Caco-2 (cell line): ENCODE measurements around the gene PPP1R37. TPM values are rescaled to one million over a fixed set of nuclear protein-coding genes. Genes with fewer than 3 reads are reported as not detected.

ENCODE experiments used
- BruUV-seq: library from RNA; stranded (reverse); fragments of 400-500 nt; replicated peaks from 2 replicates; lab custom pipeline; 2021; lab: Mats Ljungman, UMichigan
- CTCF ChIA-PET: fragments of 300-600 bp; sonication (Branson Sonifier 250); formaldehyde crosslinking; loops from one replicate; lab custom pipeline; 2022; ENCODE audit warnings: antibody characterized with exemption; lab: Charles Lee
- POLR2A ChIA-PET: fragments of 300-600 bp; sonication (Branson Sonifier 250); formaldehyde crosslinking; loops from one replicate; lab custom pipeline; 2022; ENCODE audit warnings: antibody characterized with exemption; lab: Charles Lee
- DNase-seq, 2 experiments: peaks; one replicate each; pipeline versions ENCODE4 v3.0.0 to v3.0.0-alpha.2; 2020 to 2022
- H3K27me3 ChIP-seq: replicated peaks from 2 replicates; pipeline ENCODE4 v1.6.0; 2011; ENCODE audit warnings: low read length; ENCODE audit not compliant: control insufficient read depth, insufficient read depth
- H3K36me3 ChIP-seq: 2 replicates; pipeline ENCODE4 v1.5.1; 2011; ENCODE audit warnings: low read length; ENCODE audit not compliant: control insufficient read depth, insufficient read depth
- H3K4me1 ChIP-seq: fragments of 250-450 bp; sonication (Bioruptor Pico); 2 replicates; pipeline ENCODE4 v1.5.1; 2020; ENCODE audit warnings: mild to moderate bottlenecking
- H3K4me3 ChIP-seq: 2 replicates; pipeline ENCODE4 v1.5.1; 2011; ENCODE audit warnings: low read depth, mild to moderate bottlenecking, control low read depth, low read length
- H3K9me3 ChIP-seq: fragments of 250-450 bp; sonication (Bioruptor Pico); 2 replicates; pipeline ENCODE4 v1.5.1; 2020; ENCODE audit warnings: mild to moderate bottlenecking, moderate library complexity
- H3K27ac Mint-ChIP-seq: one replicate; pipeline ENCODE4 v1.8.0; 2022; ENCODE audit warnings: mixed read lengths; ENCODE audit not compliant: unreplicated experiment
- H3K27me3 Mint-ChIP-seq: one replicate; pipeline ENCODE4 v1.8.0; 2022; ENCODE audit warnings: mixed read lengths; ENCODE audit not compliant: insufficient read depth, unreplicated experiment
- H3K36me3 Mint-ChIP-seq: one replicate; pipeline ENCODE4 v1.8.0; 2022; ENCODE audit warnings: mild to moderate bottlenecking, mixed read lengths; ENCODE audit not compliant: insufficient read depth, unreplicated experiment
- H3K4me1 Mint-ChIP-seq: one replicate; pipeline ENCODE4 v1.8.0; 2022; ENCODE audit warnings: low read depth, mixed read lengths; ENCODE audit not compliant: unreplicated experiment
- H3K4me3 Mint-ChIP-seq: one replicate; pipeline ENCODE4 v1.8.0; 2022; ENCODE audit warnings: mild to moderate bottlenecking, moderate library complexity, mixed read lengths; ENCODE audit not compliant: unreplicated experiment
- H3K9me3 Mint-ChIP-seq: one replicate; pipeline ENCODE4 v1.8.0; 2022; ENCODE audit warnings: mixed read lengths; ENCODE audit not compliant: unreplicated experiment
- CTCF ChIP-seq, 2 experiments: fragments of 200-600 bp in 1 of 2; IDR thresholded peaks; 1 replicate in 1 of 2; 2 replicates in 1 of 2; pipeline versions ENCODE4 v1.5.1 to v1.8.0; 2011 to 2022; ENCODE audit warnings: antibody characterized with exemption in 1 of 2, control low read depth in 1 of 2, inconsistent platforms in 1 of 2, low read depth in 1 of 2, low read length in 1 of 2, mild to moderate bottlenecking in 1 of 2, moderate library complexity in 1 of 2; ENCODE audit not compliant: insufficient read depth in 1 of 2, severe bottlenecking in 1 of 2, unreplicated experiment in 1 of 2
- intact Hi-C: fragments of 100-400 bp; cut with micrococcal nuclease; formaldehyde crosslinking; loops from one replicate; pipeline ENCODE4 v1.10.0; 2022; ENCODE audit not compliant: unreplicated experiment
- total RNA-seq: library from RNA; stranded (reverse); gene quantifications from 2 replicates; pipeline ENCODE4 v1.2.3, GENCODE V29; 2022

The PPP1R37 gene
- total RNA-seq, 1 experiment from 2014 or later: 42.1 TPM

- Histone ChIP-seq H3K4me1 (no peaks in the 10 kb centered on the region), H3K27me3 (no peaks in the 10 kb centered on the region), H3K4me3 (no peak overlapping the region), H3K36me3 (peaks cover 3% of the 10 kb centered on the region; the same call in 1 of the 2 replicates), H3K9me3 (no peaks in the 10 kb centered on the region)
- no TSS peak for BruUV-seq
- H3K4me3 Mint-ChIP-seq: no peak overlapping the region
- ChIA-PET POLR2A (no interaction called here), CTCF (no interaction called here)
- H3K27me3 Mint-ChIP-seq: no peaks in the 10 kb centered on the region
- H3K27ac Mint-ChIP-seq: no peak overlapping the region
- no peak for TF ChIP-seq CTCF (IDR thresholded peaks at IDR 0.05; ENCODE audit: insufficient read depth in 1 of 2, low read depth in 1 of 2, low read length in 1 of 2, severe bottlenecking in 1 of 2, unreplicated experiment in 1 of 2)
- H3K9me3 Mint-ChIP-seq: no peaks in the 10 kb centered on the region
- H3K36me3 Mint-ChIP-seq: no peaks in the 10 kb centered on the region
- no peak for DNase-seq
- intact Hi-C loops: no loop called here
- H3K4me1 Mint-ChIP-seq: peaks cover 6% of the 10 kb centered on the region
Measured at GRCh38 chr19:45172173-45172572, 79.2 kb downstream of the PPP1R37 start.

- ChIA-PET CTCF (no interaction called here), POLR2A (no interaction called here)
- Mint-ChIP-seq H3K27me3 (no peaks in the 10 kb centered on the region), H3K4me1 (peaks cover 6% of the 10 kb centered on the region), H3K36me3 (peaks cover 3% of the 10 kb centered on the region), H3K9me3 (no peaks in the 10 kb centered on the region), H3K27ac (no peak overlapping the region), H3K4me3 (no peak overlapping the region)
- H3K9me3 ChIP-seq: no peaks in the 10 kb centered on the region
- DNase-seq: no peak
- no peaks in the 10 kb centered on the region for H3K4me1 ChIP-seq
- H3K36me3 ChIP-seq: peaks cover 2% of the 10 kb centered on the region; the same call in 1 of the 2 replicates
- H3K4me3 ChIP-seq: no peak overlapping the region
- no peaks in the 10 kb centered on the region for H3K27me3 ChIP-seq
- intact Hi-C loops: no loop called here
- BruUV-seq: no TSS peak
- no peak for TF ChIP-seq CTCF (IDR thresholded peaks at IDR 0.05; ENCODE audit: insufficient read depth in 1 of 2, low read depth in 1 of 2, low read length in 1 of 2, severe bottlenecking in 1 of 2, unreplicated experiment in 1 of 2)
Measured at GRCh38 chr19:45172611-45173208, 79.7 kb downstream of the PPP1R37 start.

- no peak for DNase-seq
- Histone ChIP-seq H3K9me3 (no peaks in the 10 kb centered on the region), H3K36me3 (0 out of 2 replicates have a peak, but pooled peaks cover 2% of the 10 kb centered on the region), H3K27me3 (no peaks in the 10 kb centered on the region), H3K4me3 (no peak overlapping the region), H3K4me1 (no peaks in the 10 kb centered on the region)
- intact Hi-C loops: no loop called here
- no peaks in the 10 kb centered on the region for H3K27me3 Mint-ChIP-seq
- no peaks in the 10 kb centered on the region for H3K9me3 Mint-ChIP-seq
- peaks cover 14% of the 10 kb centered on the region for H3K36me3 Mint-ChIP-seq
- BruUV-seq: no TSS peak
- TF ChIP-seq CTCF (IDR thresholded peaks at IDR 0.05; ENCODE audit: insufficient read depth in 1 of 2, low read depth in 1 of 2, low read length in 1 of 2, severe bottlenecking in 1 of 2, unreplicated experiment in 1 of 2): no peak
- H3K4me3 Mint-ChIP-seq: no peak overlapping the region
- H3K27ac Mint-ChIP-seq: no peak overlapping the region
- peaks cover 6% of the 10 kb centered on the region for H3K4me1 Mint-ChIP-seq
- ChIA-PET POLR2A (no interaction called here), CTCF (no interaction called here)
Measured at GRCh38 chr19:45173816-45174215, 80.8 kb downstream of the PPP1R37 start.
